Trophoblast cell (in vitro differentiated cells and primary cell): ENCODE data around the gene PHF12.
A peak's percentile ranks its signal among the peaks of the same experiment; 100 is the strongest.

ENCODE experiments used
- DNase-seq, 2 donors: peaks; one replicate each; pipeline ENCODE4 v3.0.0-alpha.2; 2016
- H2AFZ ChIP-seq: 2 replicates; pipeline ENCODE4 v1.6.1; 2013; ENCODE audit warnings: low read length, moderate library complexity, mild to moderate bottlenecking; ENCODE audit not compliant: insufficient read depth, poor library complexity
- H2AK5ac ChIP-seq: 2 replicates; pipeline ENCODE4 v1.6.1; 2013; ENCODE audit warnings: mild to moderate bottlenecking, low read length
- H2BK120ac ChIP-seq: 2 replicates; pipeline ENCODE4 v1.6.1; 2013; ENCODE audit warnings: low read length, mild to moderate bottlenecking, moderate library complexity; ENCODE audit not compliant: insufficient read depth, poor library complexity
- H2BK12ac ChIP-seq: 2 replicates; pipeline ENCODE4 v1.6.1; 2013; ENCODE audit warnings: mild to moderate bottlenecking, low read length, moderate library complexity
- H2BK5ac ChIP-seq: 2 replicates; pipeline ENCODE4 v1.6.1; 2013; ENCODE audit warnings: low read length, low read depth, moderate library complexity, mild to moderate bottlenecking; ENCODE audit not compliant: poor library complexity
- H3K14ac ChIP-seq: 2 replicates; pipeline ENCODE4 v1.6.1; 2013; ENCODE audit warnings: mild to moderate bottlenecking, low read length
- H3K18ac ChIP-seq: 2 replicates; pipeline ENCODE4 v1.6.1; 2013; ENCODE audit warnings: mild to moderate bottlenecking, low read length
- H3K23ac ChIP-seq: 2 replicates; pipeline ENCODE4 v1.6.1; 2013; ENCODE audit warnings: low read length
- H3K27ac ChIP-seq: 2 replicates; pipeline ENCODE4 v1.5.1; 2013; ENCODE audit warnings: low read depth, mild to moderate bottlenecking, inconsistent platforms, low read length, moderate library complexity
- H3K27me3 ChIP-seq: 2 replicates; pipeline ENCODE4 v1.6.1; 2013; ENCODE audit warnings: inconsistent platforms, mild to moderate bottlenecking, low read length, moderate library complexity; ENCODE audit not compliant: insufficient read depth
- H3K36me3 ChIP-seq, 2 experiments: 1 replicate in 1 of 2; 2 replicates in 1 of 2; pipeline ENCODE4 v1.6.1; 2013; ENCODE audit warnings: low read length in 2 of 2, mild to moderate bottlenecking in 2 of 2, moderate library complexity in 1 of 2; ENCODE audit not compliant: insufficient read depth in 2 of 2, control insufficient read depth in 1 of 2
- H3K4ac ChIP-seq: 2 replicates; pipeline ENCODE4 v1.6.1; 2013; ENCODE audit warnings: low read depth, mild to moderate bottlenecking, low read length, moderate library complexity
- H3K4me1 ChIP-seq, 2 experiments: 1 replicate in 1 of 2; 2 replicates in 1 of 2; pipeline ENCODE4 v1.6.1; 2013; ENCODE audit warnings: low read length in 2 of 2, mild to moderate bottlenecking in 2 of 2, moderate library complexity in 1 of 2; ENCODE audit not compliant: insufficient read depth in 2 of 2, control insufficient read depth in 1 of 2
- H3K4me2 ChIP-seq: 2 replicates; pipeline ENCODE4 v1.6.1; 2013; ENCODE audit warnings: inconsistent platforms, mild to moderate bottlenecking, low read length, moderate library complexity
- H3K4me3 ChIP-seq: 2 replicates; pipeline ENCODE4 v1.5.1; 2013; ENCODE audit warnings: mild to moderate bottlenecking, low read depth, low read length, inconsistent platforms
- H3K79me1 ChIP-seq: one replicate; pipeline ENCODE4 v1.6.1; 2013; ENCODE audit warnings: low read length
- H3K79me2 ChIP-seq: 2 replicates; pipeline ENCODE4 v1.6.1; 2013; ENCODE audit warnings: low read length, mild to moderate bottlenecking; ENCODE audit not compliant: control insufficient read depth, insufficient read depth, poor library complexity
- H3K9ac ChIP-seq: 2 replicates; pipeline ENCODE4 v1.6.1; 2013; ENCODE audit warnings: mild to moderate bottlenecking, low read length
- H3K9me3 ChIP-seq: 2 replicates; pipeline ENCODE4 v1.6.1; 2013; ENCODE audit warnings: low read depth, mild to moderate bottlenecking, control low read depth, inconsistent platforms, low read length; ENCODE audit not compliant: insufficient read depth
- H4K12ac ChIP-seq: 2 replicates; pipeline ENCODE4 v1.6.1; 2013; ENCODE audit warnings: low read depth, mild to moderate bottlenecking, low read length, moderate library complexity
- H4K8ac ChIP-seq: 2 replicates; pipeline ENCODE4 v1.6.1; 2013; ENCODE audit warnings: low read depth, mild to moderate bottlenecking, low read length, moderate library complexity
- H4K91ac ChIP-seq: one replicate; pipeline ENCODE4 v1.6.1; 2013; ENCODE audit warnings: low read depth, mild to moderate bottlenecking, low read length, moderate library complexity
- WGBS: extraction: QIAGEN DNeasy Blood & Tissue Kit; methylation state at CpG from one replicate; pipeline ENCODE4 v1.1.7; 2013; ENCODE audit warnings: missing lambda C conversion rate; ENCODE audit not compliant: insufficient read length, insufficient coverage; ENCODE audit errors: extremely low coverage; 5-methylcytosine and 5-hydroxymethylcytosine counted together

PHF12 gene

DNA sequence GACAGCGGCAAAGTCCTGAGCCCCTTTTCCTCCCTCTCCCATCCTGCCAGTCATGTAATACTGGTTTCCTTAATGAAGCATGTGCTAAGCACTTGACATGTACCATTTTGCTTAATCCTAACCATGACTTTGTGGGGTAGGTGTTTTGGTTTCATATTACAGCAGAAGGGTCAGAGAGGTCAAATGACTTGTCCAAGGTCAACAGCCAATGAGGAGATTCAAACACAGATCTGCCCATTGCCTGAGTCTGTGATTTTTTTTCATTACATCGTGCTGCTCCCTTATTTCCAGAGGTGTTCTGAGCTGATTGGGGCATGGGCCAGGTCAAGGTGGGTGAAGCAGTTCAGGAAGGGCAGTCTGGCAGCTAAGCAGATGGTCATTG is 17.6 kb upstream of the PHF12 start:
- no peaks in the 10 kb centered on the region for H3K79me1 ChIP-seq
- no peaks in the 10 kb centered on the region for H3K79me2 ChIP-seq
- no peak overlapping the region for H3K18ac ChIP-seq
- H3K4ac ChIP-seq = no peak overlapping the region
- no peak overlapping the region for H2AK5ac ChIP-seq
- H3K27me3 ChIP-seq = no peaks in the 10 kb centered on the region
- H4K12ac ChIP-seq = no peak overlapping the region
- no peak overlapping the region for H3K4me2 ChIP-seq
- H3K27ac ChIP-seq = no peak overlapping the region
- H2BK12ac ChIP-seq = no peak overlapping the region
- H3K14ac ChIP-seq = no peak overlapping the region
- H3K9ac ChIP-seq = no peak overlapping the region
- H4K91ac ChIP-seq = no peak overlapping the region
- no peak overlapping the region for H2AFZ ChIP-seq
- peaks cover 13 to 20% of the 10 kb centered on the region in 2 experiments for H3K4me1 ChIP-seq
- H3K4me3 ChIP-seq = no peak overlapping the region
- WGBS = no CpG with 5 or more reads among the region's 2 CpGs
- H2BK120ac ChIP-seq = no peak overlapping the region
- no peaks in the 10 kb centered on the region for H3K36me3 ChIP-seq
- H3K23ac ChIP-seq = no peak overlapping the region
- H3K9me3 ChIP-seq = peaks cover 2% of the 10 kb centered on the region
- H2BK5ac ChIP-seq = no peak overlapping the region
- no peak overlapping the region for H4K8ac ChIP-seq
- no peak for DNase-seq

DNA sequence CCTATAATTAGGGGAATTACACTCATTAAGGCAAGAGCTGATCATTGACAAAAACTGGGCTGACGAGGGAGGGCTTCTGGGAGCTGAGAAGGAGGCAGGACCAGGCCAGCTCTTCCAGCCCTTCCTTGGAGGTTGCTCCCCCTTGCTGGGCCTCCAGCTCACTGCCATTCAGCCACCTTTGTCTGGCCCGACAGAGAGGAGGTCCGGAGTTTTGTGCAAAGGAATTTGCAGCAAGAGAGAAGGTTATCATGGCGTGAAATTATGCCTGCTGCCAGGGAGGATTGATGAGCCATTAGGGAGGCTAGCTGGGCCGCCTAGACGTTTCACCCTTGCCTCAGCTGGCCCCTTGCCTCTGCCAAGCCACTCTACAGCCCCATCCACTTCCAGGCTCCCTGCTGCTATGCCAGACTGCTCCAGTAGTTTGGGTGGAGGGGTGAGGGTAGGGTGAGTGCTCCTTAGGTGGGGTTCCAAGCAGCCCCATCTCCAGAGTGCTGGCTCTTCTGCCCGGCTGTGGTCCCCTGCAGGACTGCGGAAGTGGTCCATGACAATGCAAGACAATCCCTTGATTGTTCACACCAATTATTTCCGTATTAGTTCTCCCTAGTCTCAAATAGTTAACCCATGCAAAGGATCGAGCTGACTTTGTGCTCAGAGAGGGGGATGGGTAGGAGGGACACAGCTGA is 17.1 kb upstream of the PHF12 start:
- Histone ChIP-seq H3K79me2 (no peaks in the 10 kb centered on the region), H3K4me3 (no peak overlapping the region), H3K4me2 (no peak overlapping the region), H3K9ac (no peak overlapping the region), H2BK5ac (no peak overlapping the region), H4K12ac (no peak overlapping the region), H4K91ac (no peak overlapping the region), H3K9me3 (peaks cover 2% of the 10 kb centered on the region), H3K14ac (no peak overlapping the region), H3K27me3 (no peaks in the 10 kb centered on the region), H3K36me3 (no peaks in the 10 kb centered on the region), H2BK12ac (no peak overlapping the region), H3K4ac (no peak overlapping the region), H4K8ac (no peak overlapping the region), H2BK120ac (no peak overlapping the region), H2AK5ac (no peak overlapping the region), H3K23ac (no peak overlapping the region), H3K79me1 (no peaks in the 10 kb centered on the region), H3K4me1 (peaks cover 13 to 17% of the 10 kb centered on the region in 2 experiments), H2AFZ (no peak overlapping the region), H3K18ac (no peak overlapping the region), H3K27ac (no peak overlapping the region)
- no CpG with 5 or more reads among the region's 10 CpGs for WGBS
- DNase-seq = peak in 1 of 2 donors; percentile 50

DNA sequence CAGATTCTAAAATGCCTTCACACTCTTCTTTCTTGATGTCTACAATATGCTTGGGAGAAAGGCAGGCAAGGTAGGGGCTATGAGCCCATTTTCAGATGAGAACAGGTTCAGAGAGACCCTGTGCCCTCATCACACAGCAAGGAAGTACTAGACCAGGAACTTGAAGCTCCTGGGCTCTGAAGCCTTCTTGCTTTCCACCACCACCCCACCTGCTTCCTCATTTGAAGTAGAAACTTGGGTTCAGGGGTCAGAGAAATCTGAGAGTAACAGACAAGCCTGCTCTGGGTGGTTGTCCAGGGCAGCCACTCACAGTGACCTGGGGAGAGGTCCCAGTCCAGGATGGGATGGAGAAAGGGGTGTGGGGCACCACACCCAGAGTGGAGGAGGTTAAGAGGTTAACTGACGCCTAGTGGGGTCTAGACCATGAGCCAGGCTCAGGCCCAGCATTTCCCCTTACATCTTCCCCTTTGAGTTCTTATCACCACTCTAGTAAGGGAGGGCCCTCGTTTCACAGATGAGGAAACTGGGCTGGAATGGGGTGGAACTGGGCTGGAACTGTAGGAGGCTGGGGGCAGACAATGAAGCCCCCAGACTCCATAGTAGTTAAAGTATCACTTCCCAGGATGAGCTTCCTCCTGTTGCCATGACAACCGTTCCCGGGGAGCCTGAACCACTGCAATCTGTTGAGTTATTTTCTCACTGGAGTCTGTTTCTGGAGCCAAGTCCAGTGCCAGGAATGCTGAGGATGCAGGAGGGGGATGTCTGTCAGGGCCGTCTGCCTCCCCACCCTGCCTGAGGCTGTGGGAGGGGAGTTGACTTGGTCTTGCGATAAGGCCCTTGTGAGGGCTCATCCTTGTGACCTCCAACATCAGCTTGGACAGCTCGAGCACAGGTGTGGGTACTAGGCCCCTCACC is 16.2 kb upstream of the PHF12 start:
- H3K79me1 ChIP-seq = no peaks in the 10 kb centered on the region
- no peak overlapping the region for H3K14ac ChIP-seq
- no peak overlapping the region for H3K27ac ChIP-seq
- H3K23ac ChIP-seq = no peak overlapping the region
- no peak overlapping the region for H3K9ac ChIP-seq
- H2BK5ac ChIP-seq = no peak overlapping the region
- no peak overlapping the region for H4K8ac ChIP-seq
- H3K36me3 ChIP-seq = no peaks in the 10 kb centered on the region
- DNase-seq = peak; percentile 89 to 90
- no peak overlapping the region for H3K4ac ChIP-seq
- H2BK120ac ChIP-seq = no peak overlapping the region
- H4K12ac ChIP-seq = no peak overlapping the region
- no CpG with 5 or more reads among the region's 7 CpGs for WGBS
- H3K4me2 ChIP-seq = no peak overlapping the region
- no peak overlapping the region for H2BK12ac ChIP-seq
- H3K27me3 ChIP-seq = no peaks in the 10 kb centered on the region
- H2AFZ ChIP-seq = no peak overlapping the region
- no peak overlapping the region for H4K91ac ChIP-seq
- H3K4me1 ChIP-seq = peaks cover 13 to 17% of the 10 kb centered on the region in 2 experiments
- peaks cover 2% of the 10 kb centered on the region for H3K9me3 ChIP-seq
- H3K79me2 ChIP-seq = no peaks in the 10 kb centered on the region
- peak overlapping the region; percentile 10 for H3K4me3 ChIP-seq
- no peak overlapping the region for H3K18ac ChIP-seq
- no peak overlapping the region for H2AK5ac ChIP-seq

DNA sequence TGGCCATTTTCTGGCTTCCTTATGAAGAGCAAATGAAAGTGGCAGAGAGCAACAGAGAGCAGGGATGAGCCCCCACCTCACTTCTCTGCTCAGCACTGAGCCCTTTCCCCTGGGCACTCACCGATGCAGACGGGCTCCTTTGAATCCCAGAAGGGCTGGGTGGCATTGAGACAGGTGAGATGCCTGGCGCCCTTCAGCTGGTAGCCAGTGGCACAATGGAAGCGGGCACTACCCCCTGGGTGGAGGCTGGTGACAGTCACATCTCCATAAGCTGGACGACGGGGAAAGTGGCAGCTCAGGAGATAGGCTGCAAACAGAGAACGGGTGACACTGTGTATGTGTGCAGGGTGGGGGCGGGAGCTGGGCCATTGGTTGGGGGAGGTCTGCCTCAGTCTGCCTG is 12.5 kb upstream of the PHF12 start:
- no peaks in the 10 kb centered on the region for H3K79me1 ChIP-seq
- H3K4me3 ChIP-seq = no peak overlapping the region
- no peaks in the 10 kb centered on the region for H3K79me2 ChIP-seq
- DNase-seq = no peak
- H3K27ac ChIP-seq = no peak overlapping the region
- H3K23ac ChIP-seq = no peak overlapping the region
- H3K14ac ChIP-seq = no peak overlapping the region
- H2BK120ac ChIP-seq = no peak overlapping the region
- H2BK5ac ChIP-seq = no peak overlapping the region
- H3K18ac ChIP-seq = no peak overlapping the region
- no peak overlapping the region for H3K4me2 ChIP-seq
- H4K12ac ChIP-seq = no peak overlapping the region
- no peak overlapping the region for H3K9ac ChIP-seq
- H3K27me3 ChIP-seq = no peaks in the 10 kb centered on the region
- H2AK5ac ChIP-seq = no peak overlapping the region
- no peak overlapping the region for H4K8ac ChIP-seq
- no peak overlapping the region for H2BK12ac ChIP-seq
- H3K4me1 ChIP-seq = peaks cover 7 to 10% of the 10 kb centered on the region in 2 experiments
- H3K36me3 ChIP-seq = no peaks in the 10 kb centered on the region
- WGBS = no CpG with 5 or more reads among the region's 8 CpGs
- H2AFZ ChIP-seq = no peak overlapping the region
- H4K91ac ChIP-seq = no peak overlapping the region
- no peak overlapping the region for H3K4ac ChIP-seq
- H3K9me3 ChIP-seq = peaks cover 4% of the 10 kb centered on the region
